K562 (cell line): Measurements from ENCODE around the gene RXRB. TPM values are rescaled to one million over a fixed set of nuclear protein-coding genes. Genes with fewer than 3 reads are reported as not detected.

ENCODE experiments used
- ARID4B ChIP-seq: sonication (generic); formaldehyde crosslinking; IDR thresholded peaks from 2 replicates; pipeline ENCODE4 v1.8.0; 2022; ENCODE audit warnings: mild to moderate bottlenecking, missing genetic modification reagents
- BCL6 ChIP-seq: fragments of 250-450 bp; sonication (Bioruptor Pico); IDR thresholded peaks from 2 replicates; pipeline ENCODE4 v1.4.0; 2020
- BHLHE40 ChIP-seq: IDR thresholded peaks from 2 replicates; pipeline ENCODE4 v1.6.1; 2011; ENCODE audit warnings: low read length, improper control_type of control experiment
- FOXO4 ChIP-seq: fragments of 450-650 bp; formaldehyde crosslinking; IDR thresholded peaks from 2 replicates; pipeline ENCODE4 v1.4.0; 2020; ENCODE audit warnings: mild to moderate bottlenecking, moderate library complexity
- OTX1 ChIP-seq: fragments of 450-650 bp; formaldehyde crosslinking; IDR thresholded peaks from 2 replicates; pipeline ENCODE4 v1.4.0; 2022; ENCODE audit warnings: mild to moderate bottlenecking
- TEAD2 ChIP-seq: fragments of 450-650 bp; IDR thresholded peaks from 2 replicates; pipeline ENCODE4 v1.6.1; 2016; ENCODE audit warnings: missing genetic modification characterization, control low read depth, missing compliant biosample characterization
- polyA plus RNA-seq, 8 experiments: library from polyadenylated mRNA; depleted of rRNA in 4 of 8; stranded (reverse) in 5 of 8; unstranded in 3 of 8; fragments of >200 nt; fragmentation: Nextera tagmentation in 2 of 8; fragmentation: Illumina TruSeq in 1 of 8; extraction: Ambion mirVana in 2 of 8; extraction: Trizol in 1 of 8; gene quantifications; 2 replicates each; pipeline versions ENCODE4 v1.2.1 to v1.2.3, GENCODE V29; 2011 to 2014; ENCODE audit warnings: inconsistent platforms in 1 of 8, missing spikeins in 1 of 8
- total RNA-seq, 7 experiments: library from RNA; depleted of rRNA in 6 of 7; stranded (reverse); fragments of >200 nt in 6 of 7; fragmentation: Illumina TruSeq in 2 of 7; extraction: Trizol in 2 of 7; gene quantifications; 2 replicates each; pipeline versions ENCODE4 v1.2.1 to v1.2.3, GENCODE V29; 2011 to 2021; ENCODE audit warnings: low replicate concordance in 1 of 7

The RXRB gene
- total and polyA plus RNA-seq, 9 of the 15 experiments (the other 6 are each of a cell fraction or from before 2014, with no cell fraction given) = 0.76 to 35.5 (median 18.4) TPM

- TF ChIP-seq ARID4B (CRISPR knock-in tag) (no peak), OTX1 (CRISPR knock-in tag) (no peak), BCL6 (CRISPR knock-in tag) (no peak), FOXO4 (CRISPR knock-in tag) (no peak), BHLHE40 (no peak), TEAD2 (tag) (no peak)
- TF ChIP-seq, all 486 proteins: peak for 0
Measured at GRCh38 chr6:33173535-33174180, 26.8 kb downstream of the RXRB start (continued).
